HEK293T (cell line): ENCODE data around the gene MPRIP.

Experiments used
- BHLHE40 ChIP-seq: fragments of 450-650 bp; IDR thresholded peaks from 2 replicates; pipeline ENCODE4 v1.6.1; 2016; ENCODE audit warnings: mild to moderate bottlenecking, moderate library complexity, borderline replicate concordance
- FOXK2 ChIP-seq: fragments of 450-650 bp; IDR thresholded peaks from 2 replicates; pipeline ENCODE4 v1.6.1; 2016; ENCODE audit warnings: mild to moderate bottlenecking
- FOXM1 ChIP-seq: fragments of 450-650 bp; IDR thresholded peaks from 2 replicates; pipeline ENCODE4 v1.6.1; 2017; ENCODE audit warnings: mild to moderate bottlenecking, borderline replicate concordance
- HDGF ChIP-seq: fragments of 450-650 bp; IDR thresholded peaks from 2 replicates; pipeline ENCODE4 v1.6.1; 2017; ENCODE audit warnings: antibody characterized with exemption, borderline replicate concordance
- NFRKB ChIP-seq: fragments of 450-650 bp; IDR thresholded peaks from 2 replicates; pipeline ENCODE4 v1.6.1; 2016; ENCODE audit warnings: mild to moderate bottlenecking, moderate library complexity
- SP1 ChIP-seq: fragments of 450-650 bp; IDR thresholded peaks from 2 replicates; pipeline ENCODE4 v1.6.1; 2017
- TARDBP ChIP-seq: fragments of 450-650 bp; IDR thresholded peaks from 2 replicates; pipeline ENCODE4 v1.6.1; 2016

DNA sequence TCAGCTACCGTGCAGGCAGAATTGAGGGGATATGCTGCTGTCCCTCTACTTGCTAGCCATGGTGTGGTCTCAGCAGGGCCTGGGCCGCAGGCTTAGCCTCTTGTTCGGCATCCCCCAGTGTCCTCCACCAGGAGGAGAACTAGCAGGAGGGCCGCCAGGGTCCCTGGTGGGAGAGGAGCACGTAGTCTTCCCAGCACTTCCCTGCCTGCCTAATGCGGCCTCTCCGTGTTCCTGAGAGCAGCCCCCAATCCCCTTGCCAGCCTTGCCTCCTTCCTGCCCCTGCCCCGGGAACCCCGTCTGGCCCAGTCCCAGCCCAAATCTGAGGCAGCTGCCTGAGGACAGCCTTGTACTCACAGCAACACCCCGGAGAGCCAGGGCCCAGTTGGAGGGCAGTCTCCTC is 125.7 kb downstream of the MPRIP start:
- TF ChIP-seq FOXK2 (no peak), BHLHE40 (no peak), TARDBP (no peak), HDGF (no peak), FOXM1 (no peak), SP1 (no peak), NFRKB (no peak)
